ENCODE results near the gene IL32.

DNA sequence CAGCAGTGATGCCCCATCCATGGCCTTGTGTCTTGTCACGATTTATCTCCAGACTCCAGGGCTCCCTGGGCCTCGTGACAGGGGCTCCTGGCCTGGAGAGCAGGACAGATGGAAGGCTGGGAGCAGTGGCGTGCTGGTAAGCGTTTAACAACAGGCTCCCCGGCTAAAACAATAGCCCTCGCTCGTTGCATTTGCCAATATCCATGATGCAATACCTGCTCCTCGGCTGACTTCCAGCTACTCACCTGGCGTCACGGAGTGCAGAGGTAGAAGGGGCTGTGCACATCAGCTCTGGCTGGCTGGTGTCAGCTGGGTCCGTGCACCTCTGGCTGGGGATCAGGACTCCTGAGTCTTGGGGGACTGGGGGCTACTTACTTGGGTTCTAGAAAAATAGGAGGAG is 27.2 kb upstream of the IL32 start:
- TF ChIP-seq CTCF (IDR thresholded peaks at IDR 0.05) (no peak), POLR2A (IDR thresholded peaks at IDR 0.05) (no peak)

Measured in thyroid gland (tissue), 4 donors.